Measurements from ENCODE around the gene NANP. TPM values are rescaled to one million over a fixed set of nuclear protein-coding genes. Genes with fewer than 3 reads are reported as not detected.

NANP gene
- total and polyA plus RNA-seq, 2 of the 13 experiments (the other 11 are each of a cell fraction or from before 2014, with no cell fraction given): 8.9 to 21.5 TPM

DNA sequence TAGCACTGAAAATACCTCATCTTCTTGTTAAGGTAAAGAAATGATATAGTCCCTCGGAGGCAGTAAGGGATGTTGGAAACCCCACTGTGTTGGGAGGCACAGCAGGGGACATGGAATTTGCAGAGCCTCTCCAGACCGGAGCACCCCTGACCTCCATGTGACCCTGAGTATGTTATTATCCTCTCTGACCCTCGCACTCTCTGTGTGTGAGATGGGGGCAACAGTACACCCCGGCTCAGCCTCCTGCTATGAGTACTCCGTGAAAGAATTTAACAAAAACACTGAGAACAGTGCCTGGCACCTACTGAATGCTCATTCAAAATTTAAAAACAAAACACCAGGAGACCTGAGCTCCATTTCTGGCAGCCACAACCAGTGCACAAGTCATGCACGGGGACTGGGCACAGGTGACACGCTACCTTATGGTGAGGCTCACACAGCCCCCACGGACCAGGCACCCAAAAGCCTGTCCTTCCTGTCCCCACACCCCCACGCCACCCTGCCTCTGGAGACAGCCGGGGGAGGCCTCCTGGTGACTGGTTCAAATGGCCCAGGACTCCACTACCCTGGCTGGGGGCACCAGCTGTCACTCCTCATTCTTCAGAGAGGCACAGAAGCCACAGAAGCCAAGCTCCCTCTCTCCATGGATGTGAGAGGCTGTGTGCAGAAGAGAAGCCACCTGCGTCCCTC is 44.6 kb downstream of the NANP start (continued):
- TF ChIP-seq, protein P1, sequence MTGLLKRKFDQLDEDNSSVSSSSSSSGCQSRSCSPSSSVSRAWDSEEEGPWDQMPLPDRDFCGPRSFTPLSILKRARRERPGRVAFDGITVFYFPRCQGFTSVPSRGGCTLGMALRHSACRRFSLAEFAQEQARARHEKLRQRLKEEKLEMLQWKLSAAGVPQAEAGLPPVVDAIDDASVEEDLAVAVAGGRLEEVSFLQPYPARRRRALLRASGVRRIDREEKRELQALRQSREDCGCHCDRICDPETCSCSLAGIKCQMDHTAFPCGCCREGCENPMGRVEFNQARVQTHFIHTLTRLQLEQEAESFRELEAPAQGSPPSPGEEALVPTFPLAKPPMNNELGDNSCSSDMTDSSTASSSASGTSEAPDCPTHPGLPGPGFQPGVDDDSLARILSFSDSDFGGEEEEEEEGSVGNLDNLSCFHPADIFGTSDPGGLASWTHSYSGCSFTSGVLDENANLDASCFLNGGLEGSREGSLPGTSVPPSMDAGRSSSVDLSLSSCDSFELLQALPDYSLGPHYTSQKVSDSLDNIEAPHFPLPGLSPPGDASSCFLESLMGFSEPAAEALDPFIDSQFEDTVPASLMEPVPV (CRISPR knock-in tag; IDR thresholded peaks at IDR 0.05): no peak
- TF ChIP-seq, protein P2, sequence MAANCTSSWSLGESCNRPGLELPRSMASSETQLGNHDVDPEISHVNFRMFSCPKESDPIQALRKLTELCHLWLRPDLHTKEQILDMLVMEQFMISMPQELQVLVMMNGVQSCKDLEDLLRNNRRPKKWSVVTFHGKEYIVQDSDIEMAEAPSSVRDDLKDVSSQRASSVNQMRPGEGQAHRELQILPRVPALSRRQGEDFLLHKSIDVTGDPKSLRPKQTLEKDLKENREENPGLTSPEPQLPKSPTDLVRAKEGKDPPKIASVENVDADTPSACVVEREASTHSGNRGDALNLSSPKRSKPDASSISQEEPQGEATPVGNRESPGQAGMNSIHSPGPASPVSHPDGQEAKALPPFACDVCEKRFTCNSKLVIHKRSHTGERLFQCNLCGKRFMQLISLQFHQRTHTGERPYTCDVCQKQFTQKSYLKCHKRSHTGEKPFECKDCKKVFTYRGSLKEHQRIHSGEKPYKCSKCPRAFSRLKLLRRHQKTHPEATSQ (CRISPR knock-in tag; IDR thresholded peaks at IDR 0.05; ENCODE audit: borderline replicate concordance): no peak
- TF ChIP-seq ZNF577 (CRISPR knock-in tag; IDR thresholded peaks at IDR 0.05; ENCODE audit: borderline replicate concordance, low read depth) (no peak), ZMYM2 (CRISPR knock-in tag; IDR thresholded peaks at IDR 0.05) (no peak), ZNF234 (CRISPR knock-in tag; conservative IDR thresholded peaks at IDR 0.05) (no peak), JDP2 (CRISPR knock-in tag; IDR thresholded peaks at IDR 0.05; ENCODE audit: borderline replicate concordance) (no peak), RFX1 (IDR thresholded peaks at IDR 0.05) (no peak), ZKSCAN5 (CRISPR knock-in tag; IDR thresholded peaks at IDR 0.05) (no peak), PAX8 (CRISPR knock-in tag; IDR thresholded peaks at IDR 0.05; ENCODE audit: borderline replicate concordance) (no peak), ZNF879 (CRISPR knock-in tag; IDR thresholded peaks at IDR 0.05) (no peak), MAFF (IDR thresholded peaks at IDR 0.05; ENCODE audit: low read depth, low read length) (no peak)
- TF ChIP-seq, protein P3, sequence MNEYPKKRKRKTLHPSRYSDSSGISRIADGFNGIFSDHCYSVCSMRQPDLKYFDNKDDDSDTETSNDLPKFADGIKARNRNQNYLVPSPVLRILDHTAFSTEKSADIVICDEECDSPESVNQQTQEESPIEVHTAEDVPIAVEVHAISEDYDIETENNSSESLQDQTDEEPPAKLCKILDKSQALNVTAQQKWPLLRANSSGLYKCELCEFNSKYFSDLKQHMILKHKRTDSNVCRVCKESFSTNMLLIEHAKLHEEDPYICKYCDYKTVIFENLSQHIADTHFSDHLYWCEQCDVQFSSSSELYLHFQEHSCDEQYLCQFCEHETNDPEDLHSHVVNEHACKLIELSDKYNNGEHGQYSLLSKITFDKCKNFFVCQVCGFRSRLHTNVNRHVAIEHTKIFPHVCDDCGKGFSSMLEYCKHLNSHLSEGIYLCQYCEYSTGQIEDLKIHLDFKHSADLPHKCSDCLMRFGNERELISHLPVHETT (CRISPR knock-in tag; conservative IDR thresholded peaks at IDR 0.05): no peak
- TF ChIP-seq, protein P4, sequence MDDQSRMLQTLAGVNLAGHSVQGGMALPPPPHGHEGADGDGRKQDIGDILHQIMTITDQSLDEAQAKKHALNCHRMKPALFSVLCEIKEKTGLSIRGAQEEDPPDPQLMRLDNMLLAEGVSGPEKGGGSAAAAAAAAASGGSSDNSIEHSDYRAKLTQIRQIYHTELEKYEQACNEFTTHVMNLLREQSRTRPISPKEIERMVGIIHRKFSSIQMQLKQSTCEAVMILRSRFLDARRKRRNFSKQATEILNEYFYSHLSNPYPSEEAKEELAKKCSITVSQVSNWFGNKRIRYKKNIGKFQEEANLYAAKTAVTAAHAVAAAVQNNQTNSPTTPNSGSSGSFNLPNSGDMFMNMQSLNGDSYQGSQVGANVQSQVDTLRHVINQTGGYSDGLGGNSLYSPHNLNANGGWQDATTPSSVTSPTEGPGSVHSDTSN (CRISPR knock-in tag; IDR thresholded peaks at IDR 0.05; ENCODE audit: borderline replicate concordance): no peak
- TF ChIP-seq, protein P5, sequence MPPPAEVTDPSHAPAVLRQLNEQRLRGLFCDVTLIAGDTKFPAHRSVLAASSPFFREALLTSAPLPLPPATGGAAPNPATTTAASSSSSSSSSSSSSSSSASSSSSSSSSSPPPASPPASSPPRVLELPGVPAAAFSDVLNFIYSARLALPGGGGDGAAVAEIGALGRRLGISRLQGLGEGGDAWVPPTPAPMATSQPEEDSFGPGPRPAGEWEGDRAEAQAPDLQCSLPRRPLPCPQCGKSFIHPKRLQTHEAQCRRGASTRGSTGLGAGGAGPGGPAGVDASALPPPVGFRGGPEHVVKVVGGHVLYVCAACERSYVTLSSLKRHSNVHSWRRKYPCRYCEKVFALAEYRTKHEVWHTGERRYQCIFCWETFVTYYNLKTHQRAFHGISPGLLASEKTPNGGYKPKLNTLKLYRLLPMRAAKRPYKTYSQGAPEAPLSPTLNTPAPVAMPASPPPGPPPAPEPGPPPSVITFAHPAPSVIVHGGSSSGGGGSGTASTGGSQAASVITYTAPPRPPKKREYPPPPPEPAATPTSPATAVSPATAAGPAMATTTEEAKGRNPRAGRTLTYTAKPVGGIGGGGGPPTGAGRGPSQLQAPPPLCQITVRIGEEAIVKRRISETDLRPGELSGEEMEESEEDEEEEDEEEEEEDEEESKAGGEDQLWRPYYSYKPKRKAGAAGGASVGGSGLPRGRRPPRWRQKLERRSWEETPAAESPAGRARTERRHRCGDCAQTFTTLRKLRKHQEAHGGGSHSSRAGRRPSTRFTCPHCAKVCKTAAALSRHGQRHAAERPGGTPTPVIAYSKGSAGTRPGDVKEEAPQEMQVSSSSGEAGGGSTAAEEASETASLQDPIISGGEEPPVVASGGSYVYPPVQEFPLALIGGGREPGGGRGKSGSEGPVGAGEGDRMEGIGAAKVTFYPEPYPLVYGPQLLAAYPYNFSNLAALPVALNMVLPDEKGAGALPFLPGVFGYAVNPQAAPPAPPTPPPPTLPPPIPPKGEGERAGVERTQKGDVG (CRISPR knock-in tag; IDR thresholded peaks at IDR 0.05; ENCODE audit: borderline replicate concordance): no peak; the same call in 1 of the 2 replicates
- TF ChIP-seq, protein P6, sequence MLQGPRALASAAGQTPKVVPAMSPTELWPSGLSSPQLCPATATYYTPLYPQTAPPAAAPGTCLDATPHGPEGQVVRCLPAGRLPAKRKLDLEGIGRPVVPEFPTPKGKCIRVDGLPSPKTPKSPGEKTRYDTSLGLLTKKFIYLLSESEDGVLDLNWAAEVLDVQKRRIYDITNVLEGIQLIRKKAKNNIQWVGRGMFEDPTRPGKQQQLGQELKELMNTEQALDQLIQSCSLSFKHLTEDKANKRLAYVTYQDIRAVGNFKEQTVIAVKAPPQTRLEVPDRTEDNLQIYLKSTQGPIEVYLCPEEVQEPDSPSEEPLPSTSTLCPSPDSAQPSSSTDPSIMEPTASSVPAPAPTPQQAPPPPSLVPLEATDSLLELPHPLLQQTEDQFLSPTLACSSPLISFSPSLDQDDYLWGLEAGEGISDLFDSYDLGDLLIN (CRISPR knock-in tag; IDR thresholded peaks at IDR 0.05; ENCODE audit: borderline replicate concordance): no peak
- TF ChIP-seq, protein P7, sequence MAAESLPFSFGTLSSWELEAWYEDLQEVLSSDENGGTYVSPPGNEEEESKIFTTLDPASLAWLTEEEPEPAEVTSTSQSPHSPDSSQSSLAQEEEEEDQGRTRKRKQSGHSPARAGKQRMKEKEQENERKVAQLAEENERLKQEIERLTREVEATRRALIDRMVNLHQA (CRISPR knock-in tag; IDR thresholded peaks at IDR 0.05): no peak

All from HepG2 (cell line).